ENCODE measurements around the gene ZNF426. TPM values are rescaled to one million over a fixed set of nuclear protein-coding genes. Genes with fewer than 3 reads are reported as not detected.

Gene ZNF426
- total and polyA plus RNA-seq, 2 of the 13 experiments (the other 11 are each of a cell fraction or from before 2014, with no cell fraction given): 3.8 to 14.9 TPM

DNA sequence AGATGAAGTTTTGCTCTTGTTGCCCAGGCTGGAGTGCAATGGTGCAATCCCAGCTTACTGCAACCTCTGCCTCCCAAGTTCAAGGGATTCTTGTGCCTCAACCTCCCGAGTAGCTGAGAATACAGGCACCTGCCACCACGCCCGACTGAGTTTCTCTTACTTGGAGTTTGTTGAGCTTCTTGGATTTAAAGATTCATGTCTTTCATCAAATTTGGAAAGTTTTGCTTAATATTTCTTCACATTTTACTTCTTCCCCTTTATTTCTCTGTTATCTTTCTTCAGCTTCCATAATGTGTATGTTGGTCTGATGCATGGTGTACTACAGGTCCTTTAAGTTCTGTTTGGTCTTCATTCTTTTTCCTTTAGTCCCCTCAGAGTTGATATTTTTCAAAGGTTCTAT is 31.2 kb downstream of the ZNF426 start (continued):
- TF ChIP-seq ZNF441 (CRISPR knock-in tag; IDR thresholded peaks at IDR 0.05; ENCODE audit: borderline replicate concordance) (no peak), ZNF451 (CRISPR knock-in tag; IDR thresholded peaks at IDR 0.05) (no peak)

DNA sequence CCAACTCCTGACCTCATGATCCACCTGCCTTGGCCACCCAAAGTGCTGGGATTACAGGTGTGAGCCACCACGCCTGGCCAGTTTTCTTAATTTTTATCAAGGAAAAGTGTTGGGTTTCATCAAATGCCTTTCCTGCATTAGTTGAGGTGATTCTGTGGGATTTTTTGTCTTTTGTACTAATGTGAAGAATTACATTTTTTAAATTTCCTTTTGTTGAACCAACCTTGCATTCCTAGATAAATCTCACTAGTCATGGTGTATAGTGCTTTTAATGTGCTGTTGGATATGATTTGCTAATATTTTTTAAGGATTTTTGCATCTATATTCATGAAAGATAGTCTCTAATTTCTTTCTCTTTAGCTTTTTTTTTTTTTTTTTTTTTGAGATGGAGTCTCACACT is 37.6 kb downstream of the ZNF426 start:
- Histone ChIP-seq H3K36me3 (replicated peaks in 1 of 2; ENCODE audit: control insufficient read depth in 1 of 2, insufficient read depth in 2 of 2, low read length in 2 of 2) (no peaks in the 10 kb centered on the region), H2AFZ (ENCODE audit: low read length) (no peak overlapping the region), H4K20me1 (ENCODE audit: insufficient read depth, low read length) (no peaks in the 10 kb centered on the region), H3K9ac (ENCODE audit: insufficient read depth, low read depth, low read length) (no peak overlapping the region), H3K27me3 (ENCODE audit: control insufficient read depth in 1 of 2, insufficient read depth in 2 of 2, low read length in 2 of 2) (no peaks in the 10 kb centered on the region), H3K9me3 (ENCODE audit: low read length) (peaks cover 41% of the 10 kb centered on the region), H3K4me1 (ENCODE audit: insufficient read depth, low read length) (no peaks in the 10 kb centered on the region), H3K4me2 (ENCODE audit: low read depth, low read length) (no peak overlapping the region), H3K4me3 (replicated peaks in 1 of 3; ENCODE audit: insufficient read depth in 1 of 3, low read depth in 2 of 3, low read length in 3 of 3) (no peak overlapping the region), H3K79me2 (ENCODE audit: insufficient read depth, low read length) (no peaks in the 10 kb centered on the region), H3K27ac (ENCODE audit: extremely low read length, insufficient read depth, low read length) (no peak overlapping the region)
- no peak for DNase-seq (ENCODE audit: low spot score)
- POLR2A ChIA-PET: no interaction called here
- no peak for FAIRE-seq
- TF ChIP-seq, protein P1, sequence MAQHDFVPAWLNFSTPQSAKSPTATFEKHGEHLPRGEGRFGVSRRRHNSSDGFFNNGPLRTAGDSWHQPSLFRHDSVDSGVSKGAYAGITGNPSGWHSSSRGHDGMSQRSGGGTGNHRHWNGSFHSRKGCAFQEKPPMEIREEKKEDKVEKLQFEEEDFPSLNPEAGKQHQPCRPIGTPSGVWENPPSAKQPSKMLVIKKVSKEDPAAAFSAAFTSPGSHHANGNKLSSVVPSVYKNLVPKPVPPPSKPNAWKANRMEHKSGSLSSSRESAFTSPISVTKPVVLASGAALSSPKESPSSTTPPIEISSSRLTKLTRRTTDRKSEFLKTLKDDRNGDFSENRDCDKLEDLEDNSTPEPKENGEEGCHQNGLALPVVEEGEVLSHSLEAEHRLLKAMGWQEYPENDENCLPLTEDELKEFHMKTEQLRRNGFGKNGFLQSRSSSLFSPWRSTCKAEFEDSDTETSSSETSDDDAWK (CRISPR knock-in tag; IDR thresholded peaks at IDR 0.05): no peak
- TF ChIP-seq TOPORS (CRISPR knock-in tag; IDR thresholded peaks at IDR 0.05): no peak
- intact Hi-C loops (cut with micrococcal nuclease; ENCODE audit: unreplicated experiment): no loop called here
- in situ Hi-C loops (cut with HindIII; ENCODE audit: extremely low pct_ligation_motif_present, low pct_unique_long_range_greater_than_20kb): no loop called here
- no peak for ATAC-seq
- WGBS (ENCODE audit: low lambda C conversion rate): 13% methylated on average over 1 of the region's 1 CpG
- no TSS peak for BruUV-seq (replicated peaks)
- CTCF ChIA-PET (ENCODE audit: low intra/inter-chr PET ratio, low total read pairs): no interaction called here

DNA sequence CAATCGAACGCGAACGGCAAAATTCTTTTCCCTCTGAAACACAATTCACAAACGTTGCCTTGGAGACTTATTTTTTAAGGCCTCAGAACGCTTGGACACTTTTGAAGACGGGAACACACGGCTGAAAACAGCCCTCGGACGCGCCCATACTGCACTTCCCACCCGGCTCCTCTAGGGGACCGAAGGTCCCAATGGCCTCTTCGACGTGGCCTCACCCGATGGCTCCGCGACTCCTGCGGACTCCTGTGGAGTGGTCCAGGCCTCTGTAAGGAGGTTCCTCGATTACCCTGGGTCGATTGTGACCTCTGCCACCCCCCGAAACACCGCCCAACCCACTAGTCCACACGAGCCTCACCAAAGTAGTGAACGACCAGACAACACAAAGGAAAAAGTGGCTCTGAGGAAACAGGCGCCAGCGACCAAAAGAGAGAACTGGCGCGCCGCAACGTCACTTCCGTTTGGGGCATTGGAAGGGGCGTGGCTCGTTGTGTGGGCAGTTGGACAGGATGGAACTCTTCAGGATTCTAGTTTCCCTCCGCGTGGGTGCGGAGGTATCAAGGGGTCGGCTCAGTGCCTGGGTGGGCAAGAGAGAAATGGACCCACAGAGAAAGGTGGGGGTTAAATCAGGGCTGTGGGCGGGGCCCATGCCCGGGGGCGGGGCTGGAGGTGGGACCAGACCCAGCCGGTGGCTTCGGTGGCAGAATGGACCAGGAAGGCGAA is 40.1 kb downstream of the ZNF426 start, which contains the start of gene ZNF560:
TSS of gene ZNF560 (minus strand) at position 434 of the 720 bp plus-strand sequence. CDS start 23,303 bp downstream, outside the sequence.
- TF ChIP-seq ZNF205 (CRISPR knock-in tag; IDR thresholded peaks at IDR 0.05) (no peak), ZFP82 (CRISPR knock-in tag; IDR thresholded peaks at IDR 0.05; ENCODE audit: borderline replicate concordance) (no peak), ZNF263 (CRISPR knock-in tag; IDR thresholded peaks at IDR 0.05) (no peak), RELA (CRISPR knock-in tag; IDR thresholded peaks at IDR 0.05) (no peak), STAG1 (CRISPR knock-in tag; IDR thresholded peaks at IDR 0.05) (no peak), ZNF720 (CRISPR knock-in tag; IDR thresholded peaks at IDR 0.05) (no peak), SP5 (CRISPR knock-in tag; IDR thresholded peaks at IDR 0.05; ENCODE audit: borderline replicate concordance, low read depth) (no peak)
- TF ChIP-seq, protein P2, sequence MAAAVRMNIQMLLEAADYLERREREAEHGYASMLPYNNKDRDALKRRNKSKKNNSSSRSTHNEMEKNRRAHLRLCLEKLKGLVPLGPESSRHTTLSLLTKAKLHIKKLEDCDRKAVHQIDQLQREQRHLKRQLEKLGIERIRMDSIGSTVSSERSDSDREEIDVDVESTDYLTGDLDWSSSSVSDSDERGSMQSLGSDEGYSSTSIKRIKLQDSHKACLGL (CRISPR knock-in tag; IDR thresholded peaks at IDR 0.05): no peak
- peaks cover 38% of the 10 kb centered on the region for H3K9me3 ChIP-seq (ENCODE audit: low read length)
- H3K4me3 ChIP-seq (replicated peaks in 1 of 3; ENCODE audit: insufficient read depth in 1 of 3, low read depth in 2 of 3, low read length in 3 of 3): no peak within 1 kb of the TSS
- ATAC-seq (no peak), FAIRE-seq (no peak), DNase-seq (ENCODE audit: low spot score) (no peak)
- no peaks in the 10 kb centered on the region for H4K20me1 ChIP-seq (ENCODE audit: insufficient read depth, low read length)
- in situ Hi-C loops (cut with HindIII; ENCODE audit: extremely low pct_ligation_motif_present, low pct_unique_long_range_greater_than_20kb): no loop called here
- POLR2A ChIA-PET: no interaction called here
- CTCF ChIA-PET (ENCODE audit: low intra/inter-chr PET ratio, low total read pairs): no interaction called here
- no peak within 1 kb of the TSS for H3K27ac ChIP-seq (ENCODE audit: extremely low read length, insufficient read depth, low read length)
- BruUV-seq (replicated peaks): no TSS peak
- H3K9ac ChIP-seq (ENCODE audit: insufficient read depth, low read depth, low read length): no peak within 1 kb of the TSS
- H3K4me1 ChIP-seq (ENCODE audit: insufficient read depth, low read length): no peaks in the 10 kb centered on the region
- H3K4me2 ChIP-seq (ENCODE audit: low read depth, low read length): no peak within 1 kb of the TSS
- intact Hi-C loops (cut with micrococcal nuclease; ENCODE audit: unreplicated experiment): no loop called here
- no peaks in the 10 kb centered on the region for H3K79me2 ChIP-seq (ENCODE audit: insufficient read depth, low read length)
- no peaks in the 10 kb centered on the region for H3K36me3 ChIP-seq (replicated peaks in 1 of 2; ENCODE audit: control insufficient read depth in 1 of 2, insufficient read depth in 2 of 2, low read length in 2 of 2)
- H2AFZ ChIP-seq (ENCODE audit: low read length): no peak within 1 kb of the TSS
- 49% methylated on average over 39 of the region's 44 CpGs for WGBS (ENCODE audit: low lambda C conversion rate)
- no peaks in the 10 kb centered on the region for H3K27me3 ChIP-seq (ENCODE audit: control insufficient read depth in 1 of 2, insufficient read depth in 2 of 2, low read length in 2 of 2)
